NCI-H146 treated with DMSO at 0.1 percent for 48 hours (cell line): Measurements from ENCODE around the gene LBHD1.
"Not testable (repeated sequence)": the region's sequence is repeated elsewhere in the genome, so short reads cannot be mapped to it uniquely, and the experiment has no call there.

Source experiments
- DNase-seq: peaks from one replicate; lab custom pipeline; 2025; ENCODE audit not compliant: unreplicated experiment; lab: John Stamatoyannopoulos, UW

The LBHD1 gene

DNA sequence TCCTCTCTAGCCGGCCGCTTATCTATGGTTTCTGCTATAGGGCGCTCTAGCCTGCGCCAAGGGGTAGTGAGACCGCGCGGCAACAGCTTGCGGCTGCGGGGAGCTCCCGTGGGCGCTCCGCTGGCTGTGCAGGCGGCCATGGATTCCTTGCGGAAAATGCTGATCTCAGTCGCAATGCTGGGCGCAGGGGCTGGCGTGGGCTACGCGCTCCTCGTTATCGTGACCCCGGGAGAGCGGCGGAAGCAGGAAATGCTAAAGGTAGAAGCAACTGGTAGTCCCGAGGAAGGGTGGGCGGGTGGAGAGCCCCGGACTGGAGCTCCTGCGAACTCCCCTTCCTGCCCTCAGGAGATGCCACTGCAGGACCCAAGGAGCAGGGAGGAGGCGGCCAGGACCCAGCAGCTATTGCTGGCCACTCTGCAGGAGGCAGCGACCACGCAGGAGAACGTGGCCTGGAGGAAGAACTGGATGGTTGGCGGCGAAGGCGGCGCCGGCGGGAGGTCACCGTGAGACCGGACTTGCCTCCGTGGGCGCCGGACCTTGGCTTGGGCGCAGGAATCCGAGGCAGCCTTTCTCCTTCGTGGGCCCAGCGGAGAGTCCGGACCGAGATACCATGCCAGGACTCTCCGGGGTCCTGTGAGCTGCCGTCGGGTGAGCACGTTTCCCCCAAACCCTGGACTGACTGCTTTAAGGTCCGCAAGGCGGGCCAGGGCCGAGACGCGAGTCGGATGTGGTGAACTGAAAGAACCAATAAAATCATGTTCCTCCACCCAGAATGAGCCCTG is at the start of gene LBHD1, which contains the start of gene UQCC3:
Gene LBHD1, minus strand, starts transcription at position 660 of the 782 bp plus-strand sequence. CDS start 2,236 bp downstream, outside the sequence.
Gene UQCC3, plus strand, starts transcription at position 66 of the 782 bp plus-strand sequence. Its CDS starts 73 bp downstream, at position 139.
- peak; percentile 77 for DNase-seq

DNA sequence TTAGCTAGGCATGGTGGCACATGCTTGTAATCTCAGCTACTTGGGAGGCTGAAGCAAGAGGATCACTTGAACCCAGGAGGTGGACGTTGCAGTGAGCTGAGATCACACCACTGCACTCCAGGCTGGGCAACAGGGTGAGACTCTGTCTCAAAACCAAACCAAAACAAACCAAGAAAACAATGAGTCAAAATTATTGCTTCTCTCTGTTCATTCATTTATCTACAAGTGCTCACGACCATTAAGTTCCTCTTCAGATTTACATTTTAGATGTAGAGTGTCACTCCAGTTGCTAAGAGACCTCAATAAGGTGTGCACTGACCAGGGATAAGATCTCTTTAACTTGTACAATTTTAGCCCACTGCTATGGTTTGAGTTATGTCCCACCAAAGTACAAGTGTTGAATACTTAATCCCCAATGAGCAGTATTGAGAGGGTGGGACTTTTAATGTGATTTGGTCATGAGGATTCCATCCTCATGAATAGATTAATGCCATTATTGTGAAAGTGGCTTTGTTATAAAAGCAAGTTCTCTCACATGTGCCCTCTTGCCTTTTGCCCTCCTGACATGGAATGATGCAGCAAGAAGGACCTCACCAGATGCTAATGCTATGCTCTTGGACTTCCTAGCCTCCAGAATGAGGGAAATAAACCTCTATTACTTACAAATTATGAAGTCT is 47.4 kb upstream of the LBHD1 start:
- no peak for DNase-seq

DNA sequence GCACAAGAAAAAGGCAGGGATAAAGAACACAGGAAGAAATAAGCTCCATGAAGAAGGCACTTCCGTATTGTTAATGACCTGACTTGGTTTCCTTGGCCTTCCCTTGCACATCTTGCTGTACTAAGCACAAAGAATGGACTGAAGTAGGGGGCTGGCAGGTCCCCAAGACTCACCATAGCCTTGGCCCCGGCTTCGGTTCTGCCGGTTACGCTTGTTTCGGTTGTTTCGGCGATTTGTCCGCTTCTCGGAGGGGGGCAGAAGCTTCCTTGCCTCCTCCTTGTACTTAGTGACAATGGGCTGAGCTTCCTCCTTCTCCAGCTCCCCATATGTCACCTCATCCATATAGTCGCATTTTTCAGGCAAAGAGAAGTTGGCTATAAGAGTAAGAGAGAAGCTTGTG is 44.7 kb upstream of the LBHD1 start:
- no peak for DNase-seq

DNA sequence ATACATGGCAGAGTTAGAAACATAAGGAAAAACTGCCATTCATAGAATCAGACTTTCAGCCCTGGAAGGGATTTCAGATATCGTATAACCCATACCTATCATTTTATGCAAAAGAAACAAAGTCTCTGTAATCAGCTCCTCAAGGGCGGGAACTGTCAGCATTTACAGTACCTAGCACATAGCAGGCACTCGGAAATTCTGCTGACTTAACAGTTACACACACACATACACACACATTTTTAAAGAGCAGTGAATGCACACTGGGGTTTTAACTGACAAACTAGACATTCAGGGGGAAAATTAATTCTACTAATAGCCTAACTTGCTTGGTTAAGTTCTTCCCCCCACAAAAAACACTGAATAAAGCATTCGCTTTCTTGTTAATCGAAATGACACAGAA is 44.1 kb upstream of the LBHD1 start:
- no peak for DNase-seq

DNA sequence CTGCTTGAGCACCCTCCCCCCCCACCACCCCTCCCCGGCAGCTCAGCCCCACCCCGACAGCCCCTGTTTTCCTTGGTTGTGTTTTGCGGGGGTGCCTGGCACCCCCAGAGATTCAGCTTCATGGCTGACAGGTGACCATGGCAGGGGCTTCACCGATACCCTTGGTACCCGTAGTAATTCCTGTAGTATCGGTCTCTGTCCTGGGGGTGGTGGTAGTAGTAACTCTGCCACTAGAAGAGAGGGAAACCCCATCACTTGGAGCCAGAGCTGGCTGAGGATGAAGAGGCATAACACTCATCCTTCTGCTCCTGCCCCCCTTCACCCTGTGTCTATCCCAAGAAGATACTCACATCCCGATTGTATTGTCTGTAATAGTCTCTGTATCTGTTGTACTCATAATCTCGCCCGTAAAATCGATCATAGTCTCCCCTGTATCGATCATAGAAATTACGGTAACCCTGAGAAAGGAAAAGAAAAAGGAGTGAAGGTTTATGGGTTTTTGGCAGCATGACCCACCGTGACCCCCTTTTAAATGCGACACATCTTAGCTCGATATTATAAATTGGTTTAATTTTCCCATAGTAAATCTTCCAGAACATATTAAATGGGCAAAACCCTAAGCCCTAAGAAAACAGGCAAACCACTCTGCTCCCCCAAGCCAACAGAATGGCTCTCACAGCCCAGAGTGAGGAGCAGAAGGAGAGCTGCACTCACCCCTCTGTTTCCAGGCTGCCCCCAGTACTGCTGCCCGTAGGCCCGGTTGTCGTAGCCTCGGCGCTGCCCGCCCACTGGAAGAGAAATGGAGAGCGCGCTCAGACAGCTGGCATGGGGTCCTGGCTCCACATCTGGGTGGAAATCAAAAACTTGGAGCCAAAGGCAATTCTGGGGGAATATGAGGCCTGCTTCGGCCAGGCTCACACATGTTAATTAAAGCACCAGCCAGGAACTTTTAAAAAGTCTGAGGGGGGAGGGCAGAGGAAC is 43.4 kb upstream of the LBHD1 start:
- no peak for DNase-seq

DNA sequence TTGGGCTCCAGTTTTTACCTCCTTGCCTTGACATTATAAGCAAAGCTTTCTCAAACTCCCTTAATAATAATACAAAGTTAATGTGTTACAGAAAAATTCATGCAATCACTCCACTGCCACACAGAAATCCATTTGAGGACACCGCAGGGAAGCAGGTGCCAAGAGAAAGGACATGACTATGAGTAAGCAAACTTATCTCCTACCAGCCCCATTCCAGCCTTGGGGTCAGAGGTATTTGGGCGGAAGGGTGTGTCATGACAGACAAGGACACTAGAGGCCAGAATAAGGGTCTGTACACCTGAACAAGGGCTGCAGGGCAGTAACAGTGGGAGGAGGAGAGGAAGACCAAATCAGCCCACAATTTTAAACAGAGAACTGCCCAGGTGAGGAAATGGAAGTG is 41.3 kb upstream of the LBHD1 start:
- DNase-seq = no peak

DNA sequence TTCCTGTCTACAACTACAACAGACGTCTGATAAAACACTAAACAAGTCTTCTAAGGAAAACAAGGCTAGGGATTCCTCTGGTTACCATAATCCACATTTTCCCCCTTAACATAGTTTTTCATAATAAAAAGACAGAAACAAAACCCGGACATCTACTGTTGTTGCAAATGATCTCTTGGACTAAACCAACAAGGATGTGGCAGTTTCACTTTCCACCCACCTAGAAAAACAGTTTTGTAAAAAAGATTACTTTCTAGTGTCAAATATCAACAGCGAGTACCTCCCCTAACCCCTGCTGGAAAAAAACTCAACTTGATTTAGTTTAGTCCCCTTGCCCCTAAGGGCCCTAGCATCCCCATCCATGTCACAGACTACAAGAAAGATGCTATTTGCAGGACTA is 40.8 kb upstream of the LBHD1 start:
- DNase-seq = no peak

DNA sequence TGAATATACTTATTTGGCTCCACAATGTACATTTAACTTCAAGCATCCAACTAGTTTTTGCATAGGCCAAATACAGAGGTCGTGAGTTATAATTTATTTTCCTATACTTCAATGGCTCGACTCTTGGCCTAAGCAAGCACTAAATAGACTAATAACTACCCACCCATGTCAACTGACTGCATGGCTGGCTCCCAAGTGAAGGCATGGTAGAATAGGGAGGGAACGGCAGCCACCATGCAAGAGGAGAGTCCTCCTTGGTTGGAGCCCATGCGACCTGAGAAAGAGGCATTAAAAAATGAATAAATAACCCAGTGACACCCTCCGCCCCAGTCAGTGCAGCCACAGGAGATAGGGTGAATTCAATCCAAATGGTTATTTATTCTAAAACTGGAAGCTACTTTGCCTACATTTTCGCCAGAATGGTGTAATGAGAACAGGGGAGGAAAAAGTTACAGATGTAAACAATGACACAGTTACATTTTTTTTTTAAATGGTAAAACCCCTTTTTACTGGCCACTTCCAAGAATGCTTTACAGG is 40.3 kb upstream of the LBHD1 start:
- DNase-seq = no peak

DNA sequence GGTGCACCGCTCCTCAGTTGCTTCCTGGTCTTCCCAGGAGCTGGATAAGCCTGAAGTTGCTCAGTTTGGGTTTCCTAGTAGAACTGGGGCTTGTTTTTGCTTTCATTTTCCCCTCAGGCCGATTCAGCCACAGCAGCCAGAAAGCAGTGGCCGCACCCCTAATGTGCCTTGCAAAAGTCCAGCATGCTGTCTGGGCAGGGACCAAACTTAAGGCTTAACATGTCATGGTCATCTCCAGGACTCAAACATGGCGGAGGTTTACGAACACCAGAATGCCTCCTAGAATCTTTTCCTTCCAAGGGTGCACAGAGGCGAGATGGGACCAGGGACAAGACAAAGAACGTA is 37.9 kb upstream of the LBHD1 start:
- DNase-seq = no peak

DNA sequence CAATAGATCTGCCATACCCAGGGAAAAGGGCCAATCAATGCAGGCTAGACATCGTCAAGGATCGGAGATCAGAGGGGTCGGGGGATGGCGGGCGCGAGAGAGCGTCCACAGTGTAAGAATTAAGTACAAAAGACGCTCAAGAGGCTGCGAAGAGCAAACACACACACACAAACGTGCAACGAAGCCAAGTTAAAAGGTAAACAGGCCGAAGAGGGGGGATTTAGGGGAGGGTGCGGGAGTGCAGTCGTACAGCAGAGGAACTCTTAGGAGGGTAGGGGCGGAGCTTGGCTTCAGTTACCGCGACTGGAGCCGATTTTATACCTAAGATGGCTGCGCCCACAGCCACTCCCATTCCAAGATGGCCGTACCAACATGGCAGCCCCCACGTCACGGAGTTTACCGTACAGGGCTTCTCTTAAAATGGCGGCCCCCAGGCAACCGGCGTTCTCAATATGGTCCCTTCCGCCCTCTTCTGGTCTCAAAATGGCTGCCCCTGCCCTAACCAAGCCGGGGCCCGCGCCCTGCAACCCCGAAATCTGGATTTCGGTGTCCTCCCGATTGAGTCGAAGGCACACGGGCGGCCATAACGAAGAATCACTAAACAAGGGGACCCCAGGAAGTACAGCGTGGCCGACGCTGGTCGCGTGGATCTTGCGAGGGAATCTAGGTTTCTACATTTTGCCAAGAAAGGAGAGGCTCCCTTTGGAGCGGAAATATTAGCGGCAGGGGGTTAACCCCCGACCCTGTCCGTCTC is 37.4 kb upstream of the LBHD1 start:
- peak; percentile 97 for DNase-seq

DNA sequence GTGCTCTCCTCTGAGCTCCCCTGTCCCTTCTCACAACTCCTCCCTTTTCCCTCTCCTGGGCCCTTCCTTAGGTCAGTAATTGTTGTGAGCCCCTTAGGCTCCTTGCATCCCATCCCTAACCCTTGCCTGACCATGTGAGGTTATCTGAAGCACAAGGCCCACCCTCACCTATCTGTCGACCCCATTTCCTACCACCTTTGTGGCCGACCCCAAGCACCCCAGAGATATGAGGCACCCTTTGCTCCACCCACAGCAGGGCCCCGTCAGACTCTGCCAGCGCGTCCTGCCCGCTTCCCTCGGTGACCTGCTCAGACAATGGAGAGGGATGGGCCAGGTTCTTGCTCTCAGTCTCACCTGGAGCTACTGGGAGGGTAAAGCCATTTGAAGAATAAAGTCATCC is 36.7 kb upstream of the LBHD1 start:
- DNase-seq = peak; percentile 77

DNA sequence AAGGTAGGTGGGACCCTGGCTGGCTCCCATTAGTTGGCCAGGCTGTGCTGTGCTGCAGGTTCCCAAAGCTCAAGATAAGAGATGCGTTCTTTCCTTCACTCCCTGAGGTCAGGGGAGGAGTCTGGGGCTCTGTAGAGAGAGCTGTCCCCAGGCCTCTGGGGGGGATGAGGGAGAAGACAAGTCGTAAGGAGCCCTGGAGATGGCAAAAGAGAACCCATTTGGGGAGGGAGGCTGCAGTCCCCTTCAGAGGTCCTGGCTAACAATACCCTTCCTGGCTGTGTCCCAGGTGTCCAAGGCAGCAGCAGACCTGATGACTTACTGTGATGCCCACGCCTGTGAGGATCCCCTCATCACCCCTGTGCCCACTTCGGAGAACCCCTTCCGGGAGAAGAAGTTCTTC is 36.3 kb upstream of the LBHD1 start:
- DNase-seq = no peak

DNA sequence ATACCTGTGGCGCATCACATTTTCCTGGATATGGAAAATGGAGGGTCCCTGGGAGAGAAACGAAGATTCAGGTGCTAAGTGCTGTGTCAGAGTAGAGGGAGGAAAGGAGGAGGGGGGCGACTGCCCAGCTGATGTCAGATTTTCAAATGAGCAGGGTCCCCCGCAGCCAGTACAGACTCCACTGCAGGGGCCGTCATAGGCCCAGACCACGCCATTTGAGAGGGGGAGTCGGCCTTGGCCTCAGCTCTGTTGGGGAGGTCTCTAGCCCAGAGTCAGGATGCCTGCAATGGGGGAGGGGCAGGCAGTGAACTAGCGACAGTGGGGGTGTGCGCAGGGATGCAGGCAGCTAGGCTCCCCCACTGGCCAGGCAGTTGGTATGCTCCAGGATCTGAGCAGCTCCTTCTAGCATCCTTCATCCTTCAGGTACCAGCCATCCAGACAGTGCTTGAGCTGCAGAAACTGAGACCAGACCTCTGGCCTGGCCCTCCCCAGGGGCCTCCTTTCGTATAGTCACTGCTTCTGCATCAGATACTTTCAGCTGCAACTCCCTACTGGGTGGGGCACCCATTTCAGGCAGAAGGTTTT is 35.3 kb upstream of the LBHD1 start, which contains the start of the genes BSCL2 and GNG3:
Gene BSCL2, minus strand, starts transcription at position 148 of the 585 bp plus-strand sequence. CDS start 229 bp downstream, outside the sequence.
Gene GNG3, plus strand, starts transcription at position 400 of the 585 bp plus-strand sequence. CDS start 620 bp downstream, outside the sequence.
- no peak for DNase-seq

DNA sequence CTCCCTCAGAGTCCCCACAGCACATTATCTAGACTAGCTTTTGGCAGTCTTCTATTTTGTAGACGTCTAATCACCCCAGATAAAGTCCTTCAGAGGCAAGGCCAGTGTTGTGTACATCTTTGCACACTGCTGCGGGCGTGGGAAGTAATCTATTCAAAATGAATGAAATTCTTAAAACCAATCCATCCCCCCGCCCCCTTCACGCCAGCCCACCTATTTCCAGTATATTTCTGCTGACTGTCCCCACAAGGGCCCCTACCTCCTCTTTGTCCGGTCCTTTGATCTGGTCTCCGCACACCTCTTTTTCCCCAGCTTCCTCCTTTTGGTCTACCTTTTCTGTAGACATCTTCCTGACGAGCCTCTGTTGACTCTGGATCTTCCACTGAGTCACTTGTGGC is 34.8 kb upstream of the LBHD1 start:
- DNase-seq = no peak

DNA sequence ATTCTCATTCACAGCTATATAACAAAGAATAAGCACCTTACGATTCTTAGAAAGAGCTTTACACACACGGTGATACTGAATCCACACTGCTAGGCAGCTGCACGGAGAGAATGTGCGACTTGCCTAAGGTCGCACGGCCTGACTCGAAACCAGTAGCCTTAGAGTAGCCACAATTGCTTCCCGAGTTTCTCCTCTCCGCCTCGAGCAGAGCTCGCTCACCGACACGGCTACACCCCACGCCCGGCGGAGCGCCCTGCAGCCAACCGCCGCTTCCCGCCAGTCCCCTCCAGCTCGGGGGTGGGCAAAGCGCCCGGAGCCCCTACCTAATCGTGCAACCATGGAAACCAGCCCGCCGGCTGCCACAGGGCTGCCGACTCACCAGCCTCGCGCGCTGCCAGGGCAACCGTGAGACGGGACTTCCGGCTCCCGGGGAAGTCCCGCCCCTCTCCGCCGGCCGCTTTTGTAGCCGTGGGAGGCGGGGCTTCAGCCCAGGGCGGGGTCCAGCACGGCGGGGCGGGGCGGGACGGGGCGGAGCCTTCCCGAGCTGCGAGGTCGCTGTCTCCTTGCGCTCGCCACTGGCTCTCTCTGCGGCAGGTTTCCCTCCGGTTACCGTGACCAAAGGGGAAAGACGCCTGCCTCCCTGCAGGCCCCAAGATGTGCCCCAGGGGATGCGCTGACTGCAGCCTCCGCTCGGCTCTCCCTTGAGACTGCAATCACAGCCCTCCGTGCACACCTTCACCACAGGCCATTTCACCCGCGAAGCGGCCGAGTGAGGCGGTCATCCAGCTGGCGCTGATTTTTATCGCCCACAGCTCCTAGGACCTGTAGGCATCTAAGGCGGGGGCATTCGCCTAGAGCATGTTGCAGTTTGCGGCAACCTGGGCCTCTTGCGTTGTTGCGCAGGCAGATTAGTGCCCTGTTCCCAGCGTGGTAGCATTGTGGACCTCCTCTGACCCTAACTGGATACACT is 34.1 kb upstream of the LBHD1 start:
- DNase-seq = peak; percentile 89

DNA sequence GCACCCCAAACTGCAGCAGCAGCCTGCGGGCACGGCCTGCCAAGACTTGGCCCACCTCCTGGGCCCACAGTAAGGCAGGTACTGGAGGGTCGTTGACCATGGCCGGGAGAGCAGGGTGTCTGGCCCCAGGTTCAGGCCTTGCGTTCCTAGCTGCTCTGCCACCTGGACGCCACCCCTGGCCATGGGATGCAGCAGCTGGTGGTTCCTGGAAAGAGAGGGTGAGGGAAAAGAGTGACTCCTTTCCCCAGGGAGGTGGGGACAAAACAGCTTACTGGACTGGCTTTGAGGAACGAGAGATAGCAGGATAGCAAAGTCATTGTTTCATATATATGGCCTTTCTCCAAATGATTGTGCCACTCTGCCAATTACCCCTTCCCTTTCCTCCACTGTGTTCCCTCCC is 33.3 kb upstream of the LBHD1 start:
- peak; percentile 37 for DNase-seq

DNA sequence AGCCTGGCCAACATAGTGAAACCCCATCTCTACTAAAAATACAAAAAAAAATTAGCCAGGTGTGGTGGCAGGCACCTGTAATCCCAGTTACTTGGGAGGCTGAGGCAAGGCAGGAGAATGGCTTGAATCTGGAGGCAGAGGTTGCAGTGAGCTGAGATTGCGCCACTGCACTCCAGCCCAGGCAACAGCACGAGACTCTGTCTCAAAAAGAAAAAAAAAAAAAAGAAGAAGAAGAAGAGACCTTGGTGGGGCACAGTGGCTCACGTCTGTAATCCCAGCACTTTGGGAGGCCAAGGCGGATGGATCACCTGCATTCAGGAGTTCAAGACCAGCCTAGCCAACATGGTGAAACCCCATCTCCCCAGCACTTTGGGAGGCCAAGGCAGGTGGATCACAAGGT is 31.9 kb upstream of the LBHD1 start:
- not testable (repeated sequence) for DNase-seq

DNA sequence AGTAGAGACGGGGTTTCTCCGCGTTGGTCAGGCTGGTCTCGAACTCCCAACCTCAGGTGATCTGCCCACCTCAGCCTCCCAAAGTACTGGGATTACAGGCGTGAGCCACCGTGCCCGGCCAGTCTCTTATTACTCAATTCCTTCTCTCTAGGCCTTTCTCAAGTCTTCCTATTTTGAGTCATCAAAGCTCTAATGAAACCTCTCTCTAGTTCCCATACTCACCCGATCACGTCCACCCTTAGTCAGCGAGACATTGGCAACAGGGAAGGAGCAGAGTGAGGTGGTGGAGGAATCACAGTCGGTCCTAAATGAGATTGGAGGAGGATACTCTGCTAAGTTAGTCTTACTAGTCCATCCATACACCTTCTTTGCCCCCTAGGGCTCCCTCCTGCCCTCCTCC is 30.2 kb upstream of the LBHD1 start:
- no peak for DNase-seq
